Spleen (tissue), 11 donors: ENCODE data around the gene GTF2I. TPM values are rescaled to one million over a fixed set of nuclear protein-coding genes. Genes with fewer than 3 reads are reported as not detected.
A peak's percentile ranks its signal among the peaks of the same experiment; 100 is the strongest.
"Not testable (repeated sequence)": the region's sequence is repeated elsewhere in the genome, so short reads cannot be mapped to it uniquely, and the experiment has no call there.

Source experiments
- DNase-seq: peaks from one replicate; pipeline ENCODE4 v3.0.0-alpha.2; 2020
- H3K27ac ChIP-seq, 8 donors: fragments of 200-600 bp; sonication (generic) in 7 of 8; 1 replicate in 4 of 8; 2 replicates in 4 of 8; pipeline versions ENCODE4 v1.5.0 to v1.8.0; 2016 to 2021; ENCODE audit warnings: inconsistent platforms in 4 of 8, mild to moderate bottlenecking in 4 of 8, moderate library complexity in 1 of 8
- H3K27me3 ChIP-seq, 7 donors: fragments of 200-600 bp; sonication (generic) in 6 of 7; replicated peaks in 1 of 7; 1 replicate in 4 of 7; 2 replicates in 3 of 7; pipeline versions ENCODE4 v1.5.0 to v1.8.0; 2016 to 2021; ENCODE audit warnings: inconsistent platforms in 3 of 7, mild to moderate bottlenecking in 1 of 7
- H3K36me3 ChIP-seq, 6 donors: fragments of 200-600 bp; sonication (generic) in 5 of 6; 1 replicate in 4 of 6; 2 replicates in 2 of 6; pipeline versions ENCODE4 v1.5.0 to v1.8.0; 2016 to 2021; ENCODE audit warnings: inconsistent platforms in 2 of 6
- H3K4me1 ChIP-seq, 6 donors: fragments of 200-600 bp; sonication (generic) in 5 of 6; 1 replicate in 3 of 6; 2 replicates in 3 of 6; pipeline versions ENCODE4 v1.5.0 to v1.8.0; 2016 to 2021; ENCODE audit warnings: inconsistent platforms in 3 of 6
- H3K4me3 ChIP-seq, 8 donors: fragments of 200-600 bp; sonication (generic) in 7 of 8; 1 replicate in 4 of 8; 2 replicates in 4 of 8; pipeline versions ENCODE4 v1.5.0 to v1.8.0; 2016 to 2021; ENCODE audit warnings: inconsistent platforms in 4 of 8, mild to moderate bottlenecking in 4 of 8, moderate library complexity in 2 of 8
- H3K9me3 ChIP-seq, 8 donors: fragments of 200-600 bp; sonication (generic) in 7 of 8; 1 replicate in 4 of 8; 2 replicates in 4 of 8; pipeline versions ENCODE4 v1.5.0 to v1.8.0; 2016 to 2021; ENCODE audit warnings: inconsistent platforms in 4 of 8
- POLR2A ChIP-seq, 3 donors: fragments of 450-650 bp; IDR thresholded peaks; one replicate each; pipeline ENCODE4 v1.5.1; 2017; ENCODE audit warnings: antibody characterized with exemption in 3 of 3, mild to moderate bottlenecking in 1 of 3
- POLR2AphosphoS5 ChIP-seq, 3 donors: sonication (generic); formaldehyde crosslinking; IDR thresholded peaks; one replicate each; pipeline ENCODE4 v1.5.1; 2017; ENCODE audit warnings: antibody characterized with exemption in 3 of 3
- WGBS, 5 donors: extraction: QIAGEN DNeasy Blood & Tissue Kit in 3 of 5; methylation state at CpG; one replicate each; pipeline versions ENCODE4 v1.1.5 to v1.1.7; 2013 to 2018; 5-methylcytosine and 5-hydroxymethylcytosine counted together
- intact Hi-C: fragments of 100-400 bp; cut with DNase I; formaldehyde crosslinking; loops from one replicate; pipeline ENCODE4 v1.15.0; 2023; ENCODE audit warnings: low total_unique reads
- polyA plus RNA-seq, 3 donors: library from polyadenylated mRNA; stranded (reverse); fragments of 200-250 nt; gene quantifications; one replicate each; pipeline ENCODE4 v1.2.1, GENCODE V29; 2013
- total RNA-seq, 7 donors: library from RNA; depleted of rRNA in 3 of 7; stranded (reverse); fragments of >200 nt in 3 of 7; fragmentation: NEBNext Ultra II Directional in 4 of 7; extraction: Animal tissue kit (Norgen Biotek cat#: 25700) in 4 of 7; gene quantifications; one replicate each; pipeline versions ENCODE4 v1.1.0 to v1.2.1, GENCODE V29; 2016 to 2021
- TF ChIP-seq, protein P1 (sequence below), 11 experiments: fragments of 200-600 bp in 7 of 11; fragments of 450-650 bp in 4 of 11; sonication (generic) in 4 of 11; IDR thresholded peaks in 8 of 11; conservative IDR thresholded peaks in 3 of 11; 1 replicate in 7 of 11; 2 replicates in 4 of 11; pipeline versions ENCODE4 v1.4.0 to v1.8.0; 2016 to 2021; ENCODE audit warnings: antibody characterized with exemption in 11 of 11, inconsistent platforms in 4 of 11, mild to moderate bottlenecking in 1 of 11
- donor health status: healthy with polysubstance abuse.
- donor health status: DM: no; HTN: no; CAD: no; lungs with moderate emphysema.
- donor health status: DM: no; HTN: no; CAD: no.
- donor health status: Bipolar disorder and iron deficiency.
- donor health status: healthy.
- donor health status: DM: no; HTN: no; CAD: no.
- donor health status: DM: yes; HTN: yes; CAD: no.

GTF2I gene
- total and polyA plus RNA-seq, 10 donors = 13.5 to 257 (median 180) TPM

DNA sequence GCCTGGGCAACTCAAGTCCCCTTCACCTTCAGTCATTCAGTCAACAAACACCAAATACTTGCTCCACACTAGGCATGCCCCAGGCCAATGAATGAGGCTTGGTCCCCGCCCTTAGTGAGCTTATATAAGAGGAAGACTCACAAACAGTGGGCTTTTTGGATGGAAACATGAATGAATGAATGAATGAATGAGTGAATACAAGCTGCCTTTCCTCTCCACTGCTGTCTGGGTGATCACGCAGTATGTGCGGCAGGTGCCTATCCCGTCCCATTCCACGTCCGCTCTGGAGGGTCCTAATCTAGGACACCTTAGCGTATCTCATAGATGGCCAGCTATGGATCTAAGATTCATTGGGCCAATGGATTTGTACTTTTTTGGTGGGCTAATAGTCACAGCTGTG lies 19.8 kb upstream of the GTF2I start:
- intact Hi-C loops = no loop called here
- Histone ChIP-seq H3K36me3 (no peaks in the 10 kb centered on the region), H3K27ac (no peak overlapping the region), H3K4me1 (peaks cover 0 to 2% (median under 1%) of the 10 kb centered on the region in 6 donors), H3K4me3 (no peak overlapping the region), H3K27me3 (no peaks in the 10 kb centered on the region), H3K9me3 (no peaks in the 10 kb centered on the region)
- no peak for DNase-seq
- TF ChIP-seq POLR2A (IDR thresholded peaks at IDR 0.05) = no peak
- TF ChIP-seq, protein P1, sequence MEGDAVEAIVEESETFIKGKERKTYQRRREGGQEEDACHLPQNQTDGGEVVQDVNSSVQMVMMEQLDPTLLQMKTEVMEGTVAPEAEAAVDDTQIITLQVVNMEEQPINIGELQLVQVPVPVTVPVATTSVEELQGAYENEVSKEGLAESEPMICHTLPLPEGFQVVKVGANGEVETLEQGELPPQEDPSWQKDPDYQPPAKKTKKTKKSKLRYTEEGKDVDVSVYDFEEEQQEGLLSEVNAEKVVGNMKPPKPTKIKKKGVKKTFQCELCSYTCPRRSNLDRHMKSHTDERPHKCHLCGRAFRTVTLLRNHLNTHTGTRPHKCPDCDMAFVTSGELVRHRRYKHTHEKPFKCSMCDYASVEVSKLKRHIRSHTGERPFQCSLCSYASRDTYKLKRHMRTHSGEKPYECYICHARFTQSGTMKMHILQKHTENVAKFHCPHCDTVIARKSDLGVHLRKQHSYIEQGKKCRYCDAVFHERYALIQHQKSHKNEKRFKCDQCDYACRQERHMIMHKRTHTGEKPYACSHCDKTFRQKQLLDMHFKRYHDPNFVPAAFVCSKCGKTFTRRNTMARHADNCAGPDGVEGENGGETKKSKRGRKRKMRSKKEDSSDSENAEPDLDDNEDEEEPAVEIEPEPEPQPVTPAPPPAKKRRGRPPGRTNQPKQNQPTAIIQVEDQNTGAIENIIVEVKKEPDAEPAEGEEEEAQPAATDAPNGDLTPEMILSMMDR (IDR thresholded peaks at IDR 0.05 in 8 of 11, conservative IDR thresholded peaks at IDR 0.05 in 3 of 11) = no peak
- WGBS, 5 donors = 96 to 99% (median 98%) methylated on average over 7 of the region's 7 CpGs

- Histone ChIP-seq H3K4me3 (peak overlapping the region in 6 of 8 donors; percentile 8 to 61 (median 28)), H3K4me1 (peaks cover 7 to 43% (median 20%) of the 10 kb centered on the region in 6 donors), H3K27ac (peak overlapping the region in 6 of 8 donors; percentile 72 to 76 (median 74))
- TF ChIP-seq POLR2AphosphoS5 (IDR thresholded peaks at IDR 0.05) = peak in 1 of 3 donors; percentile 72
- H3K36me3 ChIP-seq, H3K27me3 ChIP-seq, H3K9me3 ChIP-seq, intact Hi-C loops: not testable (repeated sequence)
- WGBS, 5 donors = 0 to 3% (median 1%) methylated on average over 9 to 11 of the region's 11 CpGs
- DNase-seq = peak; percentile 88
Observed at GRCh38 chr7:74650055-74650454, 7.5 kb upstream of the GTF2I start.

- H3K36me3 ChIP-seq, intact Hi-C loops, DNase-seq, H3K27me3 ChIP-seq, H3K9me3 ChIP-seq: not testable (repeated sequence)
- Histone ChIP-seq H3K4me3 (peak overlapping the region in 4 of 8 donors; percentile 24 to 61 (median 36)), H3K27ac (peak overlapping the region in 5 of 8 donors; percentile 72 to 76 (median 74)), H3K4me1 (peaks cover 10 to 49% (median 23%) of the 10 kb centered on the region in 6 donors)
- 45 to 56% (median 48%) methylated on average over 6 to 8 of the region's 9 CpGs for WGBS, 5 donors
Observed at GRCh38 chr7:74650493-74651132, 6.9 kb upstream of the GTF2I start.

DNA sequence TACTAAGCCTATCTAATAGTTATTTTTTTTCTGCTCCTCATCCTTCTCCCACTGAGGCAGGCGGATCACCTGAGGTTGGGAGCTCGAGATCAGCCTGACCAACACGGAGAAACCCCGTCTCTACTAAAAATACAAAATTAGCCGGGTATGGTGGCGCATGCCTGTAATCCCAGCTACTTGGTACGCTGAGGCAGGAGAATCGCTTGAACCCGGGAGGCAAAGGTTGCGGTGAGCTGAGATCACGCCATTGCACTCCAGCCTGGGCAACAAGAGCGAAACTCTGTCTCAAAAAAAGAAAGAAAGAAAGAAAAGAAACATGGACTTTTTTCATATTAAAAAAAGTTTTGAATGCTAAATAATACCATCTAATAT lies 6.4 kb upstream of the GTF2I start:
- H3K4me1 ChIP-seq = peaks cover 15 to 54% (median 28%) of the 10 kb centered on the region in 6 donors
- H3K4me3 ChIP-seq, DNase-seq, H3K27ac ChIP-seq, H3K36me3 ChIP-seq, H3K9me3 ChIP-seq, intact Hi-C loops, H3K27me3 ChIP-seq: not testable (repeated sequence)
- 84 to 94% (median 91%) methylated on average over 12 of the region's 12 CpGs for WGBS, 5 donors

GRCh38 chr7:74653686-74654181 lies 3.8 kb upstream of the GTF2I start:
- Histone ChIP-seq H3K27me3 (no peaks in the 10 kb centered on the region), H3K36me3 (no peaks in the 10 kb centered on the region), H3K4me3 (no peak overlapping the region), H3K27ac (no peak overlapping the region), H3K9me3 (no peaks in the 10 kb centered on the region), H3K4me1 (peaks cover 19 to 57% (median 39%) of the 10 kb centered on the region in 6 donors)
- intact Hi-C loops = no loop called here
- 93 to 97% (median 97%) methylated on average over 11 of the region's 11 CpGs for WGBS, 5 donors
- TF ChIP-seq POLR2A (IDR thresholded peaks at IDR 0.05) (no peak), POLR2AphosphoS5 (IDR thresholded peaks at IDR 0.05) (no peak)
- TF ChIP-seq, protein P1 (IDR thresholded peaks at IDR 0.05 in 8 of 11, conservative IDR thresholded peaks at IDR 0.05 in 3 of 11) = no peak
- DNase-seq = no peak
